ENCODE measurements around the gene HPCAL1.

DNA sequence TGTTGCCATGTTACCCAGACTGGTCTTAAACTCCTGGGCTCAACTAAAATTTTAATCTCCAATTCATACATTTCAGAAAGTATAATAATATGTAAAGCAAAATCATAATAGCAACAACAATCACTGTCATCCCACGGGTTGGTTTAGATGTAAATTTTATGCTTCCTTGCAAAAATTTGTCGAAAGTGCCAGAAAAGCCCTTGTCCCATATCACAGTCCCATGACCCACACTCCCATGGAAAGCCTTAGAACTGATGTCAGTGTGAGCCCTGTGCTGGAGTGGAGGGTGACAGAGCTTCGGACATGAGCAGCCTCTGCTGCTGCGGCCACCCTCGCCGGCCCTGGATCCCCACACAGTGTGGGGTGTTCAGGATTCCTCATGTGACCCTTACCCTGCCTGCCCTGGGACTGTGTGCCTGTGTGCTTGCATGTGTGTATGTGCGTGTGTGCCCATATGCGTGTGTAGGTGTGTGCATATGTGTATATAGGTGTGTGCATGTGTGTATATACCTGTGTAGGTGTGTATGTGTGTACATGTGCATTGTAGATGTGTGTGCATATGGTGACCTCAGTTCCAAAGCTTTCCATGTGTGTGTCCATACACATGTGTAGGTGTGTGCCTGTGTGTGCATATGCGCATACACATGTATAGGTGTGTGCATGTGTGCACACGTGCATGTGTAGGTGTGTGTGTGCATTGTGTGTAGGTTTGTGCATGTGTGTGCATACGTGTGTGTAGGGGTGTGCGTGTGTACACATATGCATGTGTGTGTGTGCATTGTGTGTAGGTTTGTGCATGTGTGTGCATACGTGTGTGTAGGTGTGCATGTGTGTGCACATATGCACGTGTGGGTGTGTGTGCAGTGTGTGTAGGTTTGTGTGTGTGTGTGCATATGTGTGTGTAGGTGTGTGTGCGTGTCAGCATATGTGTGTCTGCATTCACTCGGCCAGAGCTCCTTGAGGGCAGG is 65.1 kb downstream of the HPCAL1 start:
- TF ChIP-seq, protein P1, sequence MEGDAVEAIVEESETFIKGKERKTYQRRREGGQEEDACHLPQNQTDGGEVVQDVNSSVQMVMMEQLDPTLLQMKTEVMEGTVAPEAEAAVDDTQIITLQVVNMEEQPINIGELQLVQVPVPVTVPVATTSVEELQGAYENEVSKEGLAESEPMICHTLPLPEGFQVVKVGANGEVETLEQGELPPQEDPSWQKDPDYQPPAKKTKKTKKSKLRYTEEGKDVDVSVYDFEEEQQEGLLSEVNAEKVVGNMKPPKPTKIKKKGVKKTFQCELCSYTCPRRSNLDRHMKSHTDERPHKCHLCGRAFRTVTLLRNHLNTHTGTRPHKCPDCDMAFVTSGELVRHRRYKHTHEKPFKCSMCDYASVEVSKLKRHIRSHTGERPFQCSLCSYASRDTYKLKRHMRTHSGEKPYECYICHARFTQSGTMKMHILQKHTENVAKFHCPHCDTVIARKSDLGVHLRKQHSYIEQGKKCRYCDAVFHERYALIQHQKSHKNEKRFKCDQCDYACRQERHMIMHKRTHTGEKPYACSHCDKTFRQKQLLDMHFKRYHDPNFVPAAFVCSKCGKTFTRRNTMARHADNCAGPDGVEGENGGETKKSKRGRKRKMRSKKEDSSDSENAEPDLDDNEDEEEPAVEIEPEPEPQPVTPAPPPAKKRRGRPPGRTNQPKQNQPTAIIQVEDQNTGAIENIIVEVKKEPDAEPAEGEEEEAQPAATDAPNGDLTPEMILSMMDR (IDR thresholded peaks at IDR 0.05), result no peak
- no peak for TF ChIP-seq EZH2 (IDR thresholded peaks at IDR 0.05; ENCODE audit: borderline replicate concordance, insufficient read depth, low read depth, low read length, poor library complexity, severe bottlenecking)
